COLO829 (cell line): ENCODE results near the gene OR2F2.

Experiments used
- DNase-seq: peaks from one replicate; pipeline ENCODE4 v3.0.0; 2012; ENCODE audit warnings: low spot score

Gene OR2F2

DNA sequence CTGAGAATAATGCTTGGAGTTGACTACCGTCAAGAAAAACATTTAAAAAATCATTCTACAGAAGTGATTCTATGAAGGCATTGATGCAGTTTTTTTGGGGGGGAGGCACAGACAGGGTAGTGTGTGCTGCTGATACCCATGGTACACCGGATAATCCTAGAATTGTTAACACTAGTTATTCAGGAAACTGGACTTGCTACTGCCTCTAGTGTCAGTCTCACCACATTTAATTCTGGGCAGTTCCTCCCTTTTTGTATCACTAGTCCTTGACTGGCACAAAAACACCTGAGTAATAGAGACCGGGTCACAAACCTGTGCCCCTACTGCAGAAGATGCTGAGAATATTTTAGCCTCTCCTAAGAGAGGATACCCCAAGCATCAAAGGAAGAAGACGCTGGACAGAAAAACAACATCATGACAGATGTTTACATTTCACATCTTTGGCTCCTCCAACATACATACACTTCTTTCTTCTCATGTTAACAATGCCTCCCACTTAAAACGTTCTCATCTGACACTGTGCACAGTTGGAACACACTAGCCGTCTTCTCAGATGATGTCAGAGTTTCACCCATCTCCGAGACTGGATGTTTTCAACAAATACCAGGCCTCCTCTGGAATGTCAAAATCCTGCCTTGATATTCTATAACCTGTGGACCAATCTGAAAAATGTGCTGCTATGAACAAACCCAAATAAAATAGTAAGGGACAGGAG lies 19.9 kb upstream of the OR2F2 start:
- no peak for DNase-seq

DNA sequence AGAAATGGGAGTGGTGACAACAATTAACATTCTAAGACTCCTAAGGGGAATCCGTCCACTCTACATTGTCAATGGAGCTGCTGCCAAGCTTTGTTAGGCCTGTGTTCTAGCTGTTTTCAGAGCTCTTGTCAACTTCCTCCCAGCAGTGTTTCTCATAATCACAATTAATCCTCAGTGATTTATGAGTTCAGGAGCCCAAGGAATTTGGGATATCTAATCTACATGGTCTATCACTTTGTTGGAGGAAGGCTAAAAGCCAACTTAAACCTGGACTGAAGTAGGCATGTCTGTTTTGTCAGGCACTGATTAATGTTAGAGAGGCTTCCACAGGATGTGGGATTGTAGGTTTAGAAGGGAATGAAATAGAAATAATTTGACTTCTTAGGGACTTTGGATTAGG lies 10.2 kb upstream of the OR2F2 start:
- DNase-seq: no peak

DNA sequence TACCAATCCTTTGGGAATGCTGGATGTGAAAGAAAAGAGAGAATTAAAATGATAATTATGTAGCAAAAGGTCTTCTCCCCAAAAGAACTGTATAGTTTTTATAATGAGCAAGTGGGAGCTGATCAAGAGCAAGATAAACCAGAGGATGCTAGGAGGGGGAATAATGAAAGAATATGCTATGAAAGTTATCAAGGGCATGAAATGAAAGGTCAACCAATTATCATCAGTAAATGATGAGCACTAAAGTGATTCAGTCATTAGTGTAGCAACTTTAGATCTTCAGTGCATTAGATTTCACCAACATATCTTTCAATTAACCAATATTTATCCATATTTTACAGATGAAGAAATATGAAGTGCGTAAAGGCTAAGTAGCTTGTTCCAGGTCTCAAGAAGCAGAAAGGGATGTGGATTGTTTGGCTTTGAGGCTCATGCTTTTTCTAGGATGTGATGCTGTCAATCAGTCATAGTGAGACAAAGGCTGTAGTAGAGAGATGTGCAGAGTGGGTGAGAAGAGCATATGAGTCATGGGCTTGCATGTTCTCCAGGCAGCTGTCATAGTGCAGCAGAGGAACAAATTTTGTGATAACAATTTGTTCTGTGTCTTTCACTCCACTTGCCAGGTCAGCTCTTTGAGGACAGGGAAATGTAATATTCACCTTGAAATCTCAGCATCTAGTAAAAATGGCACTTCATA lies 5.7 kb upstream of the OR2F2 start:
- DNase-seq: no peak

DNA sequence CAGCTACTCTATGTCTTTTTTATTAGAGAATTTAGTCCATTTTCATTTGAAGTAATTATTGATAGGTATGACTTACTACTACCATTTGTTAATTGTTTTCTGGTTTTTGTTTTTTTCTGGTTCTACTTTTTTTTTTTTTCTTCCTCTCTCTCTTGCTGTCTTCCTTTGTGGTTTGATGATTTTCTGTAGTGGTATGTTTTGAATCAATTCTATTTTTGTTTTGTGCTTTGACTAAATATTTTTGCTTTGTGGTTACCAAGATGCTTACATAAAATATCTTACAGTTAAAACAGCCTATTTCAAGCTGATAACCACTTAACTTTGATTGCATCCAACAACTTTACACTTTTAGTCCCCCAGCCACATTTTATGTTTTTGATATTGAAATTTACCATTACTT lies 3.3 kb upstream of the OR2F2 start:
- no peak for DNase-seq

DNA sequence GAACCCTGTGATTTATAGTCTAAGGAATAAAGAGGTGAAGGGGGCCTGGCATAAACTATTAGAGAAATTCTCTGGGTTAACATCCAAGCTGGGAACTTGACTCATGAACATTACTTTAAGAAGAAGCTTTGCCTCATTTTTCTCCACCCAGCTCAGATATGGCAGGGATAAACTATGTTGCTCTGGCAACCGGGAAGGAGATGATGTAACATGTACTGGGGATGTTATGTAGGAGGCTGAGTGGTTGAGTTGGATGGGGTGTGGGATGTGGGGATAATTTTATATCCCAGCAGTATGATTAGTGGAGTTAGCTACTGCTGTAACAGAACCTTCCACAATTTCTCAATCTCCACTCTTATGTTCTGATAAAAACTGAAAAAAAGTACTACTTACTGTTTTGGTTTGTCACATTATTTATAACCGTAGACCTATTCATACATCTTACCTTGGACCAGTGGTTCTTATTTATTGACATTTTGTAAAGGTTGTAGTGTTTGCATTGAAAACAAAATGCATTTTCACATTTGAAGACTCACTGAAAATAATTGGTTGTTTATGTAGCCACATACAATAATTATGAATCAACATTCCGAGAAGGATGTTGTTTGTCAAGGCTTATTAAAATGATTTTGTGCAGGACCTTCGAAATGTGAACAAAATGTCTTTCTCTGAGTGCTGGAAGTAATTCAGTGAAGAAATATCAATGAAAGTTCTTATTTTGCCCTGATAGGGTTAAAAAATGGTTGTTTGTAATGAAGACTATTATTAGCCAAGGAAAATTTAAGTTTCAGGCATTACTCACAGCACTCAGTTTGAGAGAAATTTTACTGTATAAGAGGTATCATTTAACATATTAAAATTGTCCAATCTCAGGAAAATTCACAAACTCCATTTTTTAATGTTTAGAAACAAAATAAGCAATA lies 1.3 kb downstream of the OR2F2 start:
- DNase-seq: no peak

- no peak for DNase-seq
These were observed 3.6 kb downstream of the OR2F2 start for GRCh38 chr7:143938379-143939243.

- no peak for DNase-seq
These were observed 10.4 kb downstream of the OR2F2 start for GRCh38 chr7:143945423-143945822.

DNA sequence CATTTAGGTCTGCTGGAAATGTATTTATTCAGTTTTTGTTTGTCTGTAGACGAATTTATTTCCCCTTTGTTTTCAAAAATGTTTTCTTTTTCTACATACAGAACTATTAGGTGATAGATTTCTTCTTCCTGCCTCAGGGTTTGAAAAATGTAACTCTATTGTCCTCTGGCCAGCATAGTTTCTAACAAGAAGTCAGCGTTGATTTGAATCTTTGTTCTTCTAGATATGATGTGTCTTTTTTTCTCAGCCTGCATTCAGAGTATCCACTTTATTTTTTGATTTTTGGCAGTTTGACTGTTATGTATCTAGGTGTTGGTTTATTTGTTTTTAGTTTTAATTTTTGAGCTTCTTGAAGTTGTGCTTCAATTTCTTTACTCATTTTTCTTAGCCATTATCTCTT lies 12.1 kb downstream of the OR2F2 start:
- DNase-seq: no peak

GRCh38 chr7:143948733-143949132 lies 13.7 kb downstream of the OR2F2 start:
- DNase-seq: no peak

GRCh38 chr7:143953421-143953820 lies 18.4 kb downstream of the OR2F2 start:
- no peak for DNase-seq

DNA sequence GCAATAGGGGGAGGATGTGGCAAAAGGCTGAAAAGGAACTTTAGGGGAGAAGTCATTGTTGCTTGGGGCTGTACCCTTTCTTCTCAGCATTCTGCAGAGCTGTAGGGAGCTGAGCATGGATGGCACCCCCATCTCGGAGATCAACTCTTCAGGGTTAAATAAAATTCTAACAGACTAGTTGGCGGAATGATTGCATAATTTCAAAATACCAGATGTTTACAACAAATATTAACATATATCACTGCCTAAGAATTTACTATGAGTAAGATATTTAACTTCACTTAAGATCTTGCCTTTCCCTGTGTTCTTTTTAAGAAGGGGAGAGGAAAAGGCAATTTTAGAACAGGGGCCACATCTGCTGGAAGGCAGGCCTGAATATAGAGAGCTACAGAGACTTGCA lies 19.1 kb downstream of the OR2F2 start:
- DNase-seq: no peak

GRCh38 chr7:143954544-143954943 lies 19.5 kb downstream of the OR2F2 start, which contains the start of gene OR2F1:
Gene OR2F1, plus strand, starts transcription at chr7:143954844. Its CDS starts 5,127 bp downstream, at chr7:143959971.
- no peak for DNase-seq

- no peak for DNase-seq
These were observed 23.7 kb downstream of the OR2F2 start for GRCh38 chr7:143958781-143959180.

DNA sequence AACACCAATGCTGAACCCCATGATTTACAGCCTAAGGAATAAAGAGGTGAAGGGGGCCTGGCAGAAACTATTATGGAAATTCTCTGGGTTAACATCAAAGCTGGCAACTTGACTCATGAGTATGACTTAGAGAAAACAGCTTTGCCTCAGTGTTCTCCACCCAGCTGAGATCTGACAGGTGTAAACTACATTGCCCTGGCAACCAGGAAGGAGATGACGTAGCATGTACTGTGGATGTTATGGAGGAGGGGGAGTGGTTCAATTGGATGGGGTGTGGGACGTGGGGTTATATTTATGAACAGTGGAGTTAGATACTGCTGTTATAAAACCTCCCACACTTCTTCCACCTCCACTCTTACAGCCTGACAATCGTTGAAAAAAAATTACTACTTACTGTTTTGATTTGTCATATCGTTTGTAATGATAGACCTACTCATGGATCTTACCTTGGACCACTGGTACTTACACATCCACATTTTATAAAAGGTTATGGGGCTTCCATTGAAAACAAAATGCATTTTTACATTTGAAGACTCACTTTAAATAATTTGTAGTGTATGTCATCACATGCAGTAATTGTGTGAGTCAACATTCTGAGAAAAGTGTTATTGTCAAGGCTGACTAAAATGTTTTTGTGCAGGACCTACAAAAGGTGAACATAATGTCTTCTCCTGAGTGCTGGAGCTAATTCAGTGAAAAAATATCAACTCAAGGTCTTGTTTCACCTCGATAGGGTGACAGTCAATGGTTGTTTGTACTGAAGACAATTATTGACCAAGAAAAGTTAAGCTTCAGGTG lies 26.0 kb downstream of the OR2F2 start:
- DNase-seq: no peak

DNA sequence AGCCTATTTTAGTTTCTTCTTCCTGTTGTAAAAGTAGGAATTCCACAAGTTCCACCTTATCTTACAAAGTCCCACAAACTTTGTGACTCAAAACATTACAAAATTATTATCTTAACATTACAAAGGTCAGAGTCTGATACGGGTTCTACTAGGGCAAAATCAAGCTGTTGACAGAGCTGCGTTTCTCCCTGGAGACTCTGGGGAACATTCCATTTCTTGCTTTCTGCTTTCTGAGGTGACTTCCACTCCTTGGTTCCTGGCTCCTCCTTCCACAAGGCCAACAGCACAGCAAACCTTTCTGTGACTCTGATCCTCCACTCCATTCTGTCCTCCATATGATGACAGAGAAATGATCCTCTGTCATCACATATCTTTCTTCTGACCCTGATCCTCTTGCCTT lies 30.2 kb downstream of the OR2F2 start:
- no peak for DNase-seq

DNA sequence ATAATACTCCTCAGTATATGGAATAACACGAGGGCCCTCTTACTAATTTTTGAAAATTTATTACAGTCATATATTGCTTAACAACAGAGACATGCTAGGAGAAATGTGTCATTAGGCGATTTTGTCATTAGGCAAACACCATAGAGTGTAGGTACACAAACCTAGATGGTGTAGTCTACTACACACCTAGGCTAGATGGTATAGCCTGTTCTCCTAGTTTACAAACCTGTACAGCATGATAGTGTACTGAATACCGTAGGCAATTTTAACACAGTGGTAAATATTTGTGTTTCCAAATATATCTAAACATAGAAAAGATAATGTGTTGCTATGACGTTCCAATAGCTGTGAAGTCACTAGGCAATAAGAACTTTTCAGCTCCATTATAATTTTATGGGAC lies 32.4 kb downstream of the OR2F2 start:
- no peak for DNase-seq

- no peak for DNase-seq
These were observed 38.9 kb downstream of the OR2F2 start for GRCh38 chr7:143973870-143974416.

- DNase-seq: no peak
These were observed 39.4 kb downstream of the OR2F2 start for GRCh38 chr7:143974459-143974858.

DNA sequence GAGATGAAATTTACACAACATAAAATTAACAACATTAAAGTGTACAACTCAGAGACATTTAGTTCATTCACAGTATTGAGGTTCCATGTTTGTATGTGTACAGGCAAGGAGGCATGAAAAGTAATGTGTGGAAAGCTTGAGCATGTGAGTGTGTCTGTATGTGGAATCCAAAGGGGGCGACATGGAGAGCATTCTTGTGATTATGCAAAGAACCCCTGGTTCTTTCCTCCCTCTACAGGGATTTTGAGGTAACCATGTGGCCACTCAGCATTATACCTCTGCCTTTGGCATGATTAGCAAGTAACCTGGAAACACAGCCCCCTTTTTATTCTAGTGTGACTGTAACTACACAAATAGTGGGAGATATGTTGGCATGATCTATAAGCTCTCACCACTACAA lies 40.6 kb downstream of the OR2F2 start:
- DNase-seq: no peak

- DNase-seq: no peak
These were observed 43.6 kb downstream of the OR2F2 start for GRCh38 chr7:143978585-143978984.

GRCh38 chr7:143979359-143979758 lies 44.3 kb downstream of the OR2F2 start:
- DNase-seq: peak; percentile 24
